GM18502 (cell line): ENCODE results near the gene SCARF2.
"Not testable (repeated sequence)": the region's sequence is repeated elsewhere in the genome, so short reads cannot be mapped to it uniquely, and the experiment has no call there.

ENCODE experiments used
- ATAC-seq: cut with Tn5 transposase; IDR thresholded peaks from one replicate; pipeline ENCODE4 v1.9.1; 2021; ENCODE audit warnings: mild to moderate bottlenecking; ENCODE audit not compliant: unreplicated experiment, poor library complexity

SCARF2 gene

GRCh38 chr22:20415241-20415640, 22.4 kb downstream of the SCARF2 start:
- not testable (repeated sequence) for ATAC-seq

- ATAC-seq: no peak
These were observed 23.2 kb downstream of the SCARF2 start for GRCh38 chr22:20414450-20414849.

GRCh38 chr22:20414059-20414440, 23.6 kb downstream of the SCARF2 start:
- no peak for ATAC-seq

- ATAC-seq: no peak
These were observed 24.2 kb downstream of the SCARF2 start for GRCh38 chr22:20413217-20414058.

- no peak for ATAC-seq
These were observed 25.0 kb downstream of the SCARF2 start for GRCh38 chr22:20412474-20413216.

- not testable (repeated sequence) for ATAC-seq
These were observed 28.2 kb downstream of the SCARF2 start for GRCh38 chr22:20409385-20409784.

- no peak for ATAC-seq
These were observed 28.7 kb downstream of the SCARF2 start for GRCh38 chr22:20408891-20409290.

- no peak for ATAC-seq
These were observed 29.8 kb downstream of the SCARF2 start for GRCh38 chr22:20407829-20408228.

GRCh38 chr22:20406686-20407408, 30.8 kb downstream of the SCARF2 start:
- ATAC-seq: no peak

GRCh38 chr22:20405931-20406685, 31.5 kb downstream of the SCARF2 start:
- ATAC-seq: no peak

GRCh38 chr22:20405291-20405930, 32.2 kb downstream of the SCARF2 start:
- ATAC-seq: no peak

- no peak for ATAC-seq
These were observed 32.7 kb downstream of the SCARF2 start for GRCh38 chr22:20404881-20405280.

GRCh38 chr22:20403779-20404140, 33.9 kb downstream of the SCARF2 start:
- no peak for ATAC-seq

GRCh38 chr22:20402960-20403778, 34.5 kb downstream of the SCARF2 start:
- ATAC-seq: no peak

GRCh38 chr22:20401376-20402014, 36.1 kb downstream of the SCARF2 start:
- ATAC-seq: no peak

GRCh38 chr22:20400606-20401375, 36.8 kb downstream of the SCARF2 start:
- no peak for ATAC-seq

GRCh38 chr22:20399866-20400605, 37.6 kb downstream of the SCARF2 start:
- no peak for ATAC-seq
